Gastrocnemius medialis (tissue), 4 donors: ENCODE data around the gene TGFBR3L.

Experiments used
- POLR2A ChIP-seq, 2 donors: fragments of 450-650 bp; IDR thresholded peaks; one replicate each; pipeline ENCODE4 v1.6.1; 2017; ENCODE audit warnings: antibody characterized with exemption in 2 of 2, mild to moderate bottlenecking in 2 of 2, moderate library complexity in 2 of 2
- TF ChIP-seq, protein P1 (sequence below), 5 experiments: fragments of 450-650 bp in 3 of 5; fragments of 200-600 bp in 2 of 5; sonication (generic) in 2 of 5; IDR thresholded peaks in 4 of 5; conservative IDR thresholded peaks in 1 of 5; 1 replicate in 4 of 5; 2 replicates in 1 of 5; pipeline ENCODE4 v1.5.1; 2016 to 2019; ENCODE audit warnings: antibody characterized with exemption in 5 of 5, mild to moderate bottlenecking in 3 of 5, moderate library complexity in 3 of 5

DNA sequence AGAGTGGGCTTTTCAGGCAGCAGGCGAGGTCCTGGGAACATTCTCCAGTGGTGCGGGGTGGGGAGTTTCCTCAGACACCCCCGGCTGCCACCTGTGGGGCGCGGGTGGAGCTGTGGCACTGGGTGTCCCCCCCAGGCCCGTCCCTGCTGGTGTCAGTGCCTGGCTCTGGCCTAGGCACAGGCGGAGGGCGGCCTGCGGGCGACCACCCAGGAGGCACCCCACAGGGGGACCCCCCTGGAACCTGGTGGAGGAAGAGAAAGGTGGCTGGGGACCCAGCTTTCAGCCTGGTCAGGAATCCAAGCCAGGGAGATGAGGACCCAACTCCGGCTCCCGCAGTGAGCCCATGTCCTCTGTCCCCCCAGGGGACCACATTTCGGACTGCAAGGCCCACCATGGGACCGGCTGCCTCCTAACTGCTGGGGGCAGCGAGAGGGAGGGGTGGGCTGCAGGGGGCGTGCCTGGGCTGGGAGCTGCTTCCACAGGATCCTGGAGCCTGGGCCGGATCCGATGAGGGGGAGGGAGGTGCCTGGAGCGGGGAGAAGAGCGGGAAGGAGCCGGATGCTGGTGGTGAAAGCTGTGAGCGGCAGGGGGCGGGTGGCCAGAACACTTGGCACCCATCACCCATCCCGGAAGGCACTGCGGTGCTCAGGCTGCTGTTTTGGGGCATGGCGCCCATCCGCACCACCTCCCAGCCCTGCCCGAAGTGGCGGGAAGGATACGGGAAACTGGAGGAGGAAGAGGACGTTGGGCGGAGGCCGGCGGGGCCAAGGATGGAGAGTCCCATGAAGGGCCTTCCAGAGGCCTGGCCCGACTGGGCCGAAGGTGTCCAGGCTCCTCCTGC lies 16.8 kb downstream of the TGFBR3L start:
- TF ChIP-seq, protein P1, sequence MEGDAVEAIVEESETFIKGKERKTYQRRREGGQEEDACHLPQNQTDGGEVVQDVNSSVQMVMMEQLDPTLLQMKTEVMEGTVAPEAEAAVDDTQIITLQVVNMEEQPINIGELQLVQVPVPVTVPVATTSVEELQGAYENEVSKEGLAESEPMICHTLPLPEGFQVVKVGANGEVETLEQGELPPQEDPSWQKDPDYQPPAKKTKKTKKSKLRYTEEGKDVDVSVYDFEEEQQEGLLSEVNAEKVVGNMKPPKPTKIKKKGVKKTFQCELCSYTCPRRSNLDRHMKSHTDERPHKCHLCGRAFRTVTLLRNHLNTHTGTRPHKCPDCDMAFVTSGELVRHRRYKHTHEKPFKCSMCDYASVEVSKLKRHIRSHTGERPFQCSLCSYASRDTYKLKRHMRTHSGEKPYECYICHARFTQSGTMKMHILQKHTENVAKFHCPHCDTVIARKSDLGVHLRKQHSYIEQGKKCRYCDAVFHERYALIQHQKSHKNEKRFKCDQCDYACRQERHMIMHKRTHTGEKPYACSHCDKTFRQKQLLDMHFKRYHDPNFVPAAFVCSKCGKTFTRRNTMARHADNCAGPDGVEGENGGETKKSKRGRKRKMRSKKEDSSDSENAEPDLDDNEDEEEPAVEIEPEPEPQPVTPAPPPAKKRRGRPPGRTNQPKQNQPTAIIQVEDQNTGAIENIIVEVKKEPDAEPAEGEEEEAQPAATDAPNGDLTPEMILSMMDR (IDR thresholded peaks at IDR 0.05 in 4 of 5, conservative IDR thresholded peaks at IDR 0.05 in 1 of 5): no peak
- no peak for TF ChIP-seq POLR2A (IDR thresholded peaks at IDR 0.05)
